Measurements from ENCODE around the gene ENTPD1. TPM values are rescaled to one million over a fixed set of nuclear protein-coding genes. Genes with fewer than 3 reads are reported as not detected.
A peak's percentile ranks its signal among the peaks of the same experiment; 100 is the strongest.
"Not testable (repeated sequence)": the region's sequence is repeated elsewhere in the genome, so short reads cannot be mapped to it uniquely, and the experiment has no call there.

ENTPD1 gene
- total RNA-seq, 1 donor, result 7.6 TPM

DNA sequence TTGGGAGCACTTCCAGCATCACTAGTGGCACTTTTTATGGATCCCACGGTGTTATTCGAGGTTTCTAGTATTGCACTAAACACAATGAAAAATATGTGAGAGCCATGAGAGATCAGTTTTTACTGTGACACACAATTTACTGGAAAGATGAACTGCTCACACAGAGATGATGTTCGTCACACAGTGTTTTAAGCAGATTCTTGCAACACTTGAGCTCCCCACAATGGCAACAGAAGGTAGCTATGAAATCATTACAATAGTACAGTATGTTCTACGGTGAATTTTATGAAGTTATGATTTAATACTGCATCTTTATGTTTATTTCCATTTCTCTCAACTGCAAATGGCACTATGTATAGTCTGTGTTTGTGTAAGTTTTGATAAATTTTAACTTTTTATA lies 27.4 kb upstream of the ENTPD1 start:
- Histone ChIP-seq H3K36me3 (ENCODE audit: insufficient read depth, low read length) (no peaks in the 10 kb centered on the region), H3K4me3 (ENCODE audit: insufficient read depth, low read length) (no peak overlapping the region), H4K20me1 (ENCODE audit: insufficient read depth, low read length) (no peaks in the 10 kb centered on the region), H3K4me2 (ENCODE audit: insufficient read depth, low read length) (no peak overlapping the region), H3K9me3 (ENCODE audit: low read depth, low read length) (no peaks in the 10 kb centered on the region), H3K79me2 (ENCODE audit: insufficient read depth, low read length) (no peaks in the 10 kb centered on the region), H2AFZ (ENCODE audit: low read length) (no peak overlapping the region), H3K4me1 (ENCODE audit: insufficient read depth, low read length) (no peaks in the 10 kb centered on the region), H3K27me3 (ENCODE audit: insufficient read depth, low read length) (no peaks in the 10 kb centered on the region), H3K27ac (ENCODE audit: low read depth, low read length) (no peak overlapping the region)
- TF ChIP-seq, protein P1, sequence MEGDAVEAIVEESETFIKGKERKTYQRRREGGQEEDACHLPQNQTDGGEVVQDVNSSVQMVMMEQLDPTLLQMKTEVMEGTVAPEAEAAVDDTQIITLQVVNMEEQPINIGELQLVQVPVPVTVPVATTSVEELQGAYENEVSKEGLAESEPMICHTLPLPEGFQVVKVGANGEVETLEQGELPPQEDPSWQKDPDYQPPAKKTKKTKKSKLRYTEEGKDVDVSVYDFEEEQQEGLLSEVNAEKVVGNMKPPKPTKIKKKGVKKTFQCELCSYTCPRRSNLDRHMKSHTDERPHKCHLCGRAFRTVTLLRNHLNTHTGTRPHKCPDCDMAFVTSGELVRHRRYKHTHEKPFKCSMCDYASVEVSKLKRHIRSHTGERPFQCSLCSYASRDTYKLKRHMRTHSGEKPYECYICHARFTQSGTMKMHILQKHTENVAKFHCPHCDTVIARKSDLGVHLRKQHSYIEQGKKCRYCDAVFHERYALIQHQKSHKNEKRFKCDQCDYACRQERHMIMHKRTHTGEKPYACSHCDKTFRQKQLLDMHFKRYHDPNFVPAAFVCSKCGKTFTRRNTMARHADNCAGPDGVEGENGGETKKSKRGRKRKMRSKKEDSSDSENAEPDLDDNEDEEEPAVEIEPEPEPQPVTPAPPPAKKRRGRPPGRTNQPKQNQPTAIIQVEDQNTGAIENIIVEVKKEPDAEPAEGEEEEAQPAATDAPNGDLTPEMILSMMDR (IDR thresholded peaks at IDR 0.05; ENCODE audit: extremely low read depth, low read depth, low read length), result peak; percentile 11
- DNase-seq (ENCODE audit: insufficient read length, low spot score, missing footprints), result no peak

DNA sequence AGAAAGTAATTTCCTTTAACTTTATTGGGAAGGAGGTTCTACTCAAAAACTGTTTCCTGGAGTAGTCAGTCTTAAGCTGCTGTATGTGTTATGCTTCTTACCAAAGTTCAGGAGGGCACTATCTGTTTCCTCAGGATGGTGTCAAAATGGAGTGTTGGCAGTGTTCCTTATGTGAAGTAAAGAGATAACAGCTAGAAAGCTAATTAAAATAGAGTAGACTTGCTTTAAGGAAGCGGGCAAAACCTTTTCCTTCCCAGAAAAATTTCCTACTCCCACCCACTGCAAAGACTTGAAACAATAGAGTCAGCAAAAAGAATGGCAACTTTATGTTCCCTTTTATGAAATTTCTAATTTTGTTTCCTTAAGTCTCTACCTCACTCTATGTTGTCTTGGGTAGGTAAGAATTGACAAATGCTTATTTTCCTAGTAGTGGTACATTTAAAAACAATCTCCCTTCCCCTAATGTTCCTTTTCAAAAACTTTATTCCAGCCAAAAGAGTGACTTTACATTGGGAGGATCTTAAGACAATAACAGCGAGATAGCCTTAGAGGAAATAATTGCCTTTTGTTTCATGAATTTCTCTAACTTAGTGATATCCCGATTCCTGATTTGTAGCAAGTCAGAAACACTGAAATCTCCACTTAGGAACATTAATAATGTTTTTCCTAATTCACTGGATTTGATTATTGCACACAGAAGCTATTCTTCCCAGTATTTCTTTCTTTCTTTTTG lies 26.5 kb upstream of the ENTPD1 start:
- Histone ChIP-seq H4K20me1 (ENCODE audit: insufficient read depth, low read length) (no peaks in the 10 kb centered on the region), H3K9me3 (ENCODE audit: low read depth, low read length) (no peaks in the 10 kb centered on the region), H3K27ac (ENCODE audit: low read depth, low read length) (no peak overlapping the region), H3K4me3 (ENCODE audit: insufficient read depth, low read length) (no peak overlapping the region), H3K27me3 (ENCODE audit: insufficient read depth, low read length) (no peaks in the 10 kb centered on the region), H3K36me3 (ENCODE audit: insufficient read depth, low read length) (no peaks in the 10 kb centered on the region), H2AFZ (ENCODE audit: low read length) (no peak overlapping the region), H3K4me2 (ENCODE audit: insufficient read depth, low read length) (no peak overlapping the region), H3K4me1 (ENCODE audit: insufficient read depth, low read length) (no peaks in the 10 kb centered on the region), H3K79me2 (ENCODE audit: insufficient read depth, low read length) (no peaks in the 10 kb centered on the region)
- no peak for DNase-seq (ENCODE audit: insufficient read length, low spot score, missing footprints)
- TF ChIP-seq, protein P1 (IDR thresholded peaks at IDR 0.05; ENCODE audit: extremely low read depth, low read depth, low read length), result no peak

DNA sequence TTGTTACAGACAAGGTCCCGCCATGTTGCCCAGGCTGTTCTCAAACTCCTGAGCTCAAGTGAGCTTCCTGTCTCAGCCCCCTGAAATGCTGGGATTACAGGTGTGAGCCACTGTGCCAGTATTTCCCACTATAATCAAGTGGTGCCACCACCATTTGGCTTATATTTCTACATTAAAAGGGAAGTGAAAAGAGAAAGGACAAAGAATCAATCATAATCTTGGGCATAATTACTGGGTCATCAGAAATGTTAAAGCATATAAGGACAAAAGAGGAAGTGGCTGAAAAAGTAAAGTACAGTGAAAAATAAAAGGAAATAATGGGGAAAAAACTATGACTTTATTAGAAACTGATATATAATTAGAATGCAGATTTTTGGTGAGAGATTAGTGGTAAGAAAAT lies 25.7 kb upstream of the ENTPD1 start:
- Histone ChIP-seq H3K27ac (ENCODE audit: low read depth, low read length) (no peak overlapping the region), H3K79me2 (ENCODE audit: insufficient read depth, low read length) (no peaks in the 10 kb centered on the region), H3K9me3 (ENCODE audit: low read depth, low read length) (no peaks in the 10 kb centered on the region), H3K4me1 (ENCODE audit: insufficient read depth, low read length) (no peaks in the 10 kb centered on the region), H2AFZ (ENCODE audit: low read length) (no peak overlapping the region), H4K20me1 (ENCODE audit: insufficient read depth, low read length) (no peaks in the 10 kb centered on the region), H3K4me2 (ENCODE audit: insufficient read depth, low read length) (no peak overlapping the region), H3K36me3 (ENCODE audit: insufficient read depth, low read length) (no peaks in the 10 kb centered on the region), H3K27me3 (ENCODE audit: insufficient read depth, low read length) (no peaks in the 10 kb centered on the region), H3K4me3 (ENCODE audit: insufficient read depth, low read length) (no peak overlapping the region)
- TF ChIP-seq, protein P1 (IDR thresholded peaks at IDR 0.05; ENCODE audit: extremely low read depth, low read depth, low read length), result no peak
- DNase-seq (ENCODE audit: insufficient read length, low spot score, missing footprints), result no peak

DNA sequence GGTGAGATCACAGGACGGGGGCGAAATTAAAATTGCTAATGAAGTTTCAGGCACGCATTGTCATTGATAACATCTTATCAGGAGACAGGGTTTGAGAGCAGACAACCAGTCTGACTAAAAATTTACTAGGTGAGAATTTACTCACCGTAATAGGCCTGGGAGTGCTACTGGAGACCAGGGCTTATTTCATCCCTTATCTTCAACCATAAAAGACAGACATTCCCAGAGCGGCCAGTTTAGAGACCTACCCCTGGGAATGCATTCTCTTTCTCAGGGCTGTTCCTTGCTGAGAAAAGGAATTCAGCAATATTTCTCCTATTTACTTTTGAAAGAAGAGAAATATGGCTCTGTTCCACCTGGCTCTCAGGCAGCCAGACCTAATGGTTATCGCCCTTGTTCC lies 23.1 kb upstream of the ENTPD1 start:
- not testable (repeated sequence) for H3K79me2 ChIP-seq (ENCODE audit: insufficient read depth, low read length); H3K4me3 ChIP-seq (ENCODE audit: insufficient read depth, low read length); H3K27ac ChIP-seq (ENCODE audit: low read depth, low read length); H3K36me3 ChIP-seq (ENCODE audit: insufficient read depth, low read length); H3K9me3 ChIP-seq (ENCODE audit: low read depth, low read length); H3K4me2 ChIP-seq (ENCODE audit: insufficient read depth, low read length); H4K20me1 ChIP-seq (ENCODE audit: insufficient read depth, low read length); H3K27me3 ChIP-seq (ENCODE audit: insufficient read depth, low read length); H2AFZ ChIP-seq (ENCODE audit: low read length); DNase-seq (ENCODE audit: insufficient read length, low spot score, missing footprints); H3K4me1 ChIP-seq (ENCODE audit: insufficient read depth, low read length)
